Fibroblast of skin of right biceps (primary cell): ENCODE data around the gene RNF181.
"Not testable (repeated sequence)": the region's sequence is repeated elsewhere in the genome, so short reads cannot be mapped to it uniquely, and the experiment has no call there.

Experiments
- DNase-seq: peaks from one replicate; pipeline ENCODE4 v3.0.0-alpha.2; 2013

RNF181 gene

GRCh38 chr2:85577386-85578242 lies 17.9 kb upstream of the RNF181 start, which contains the start of gene VAMP8:
Gene VAMP8 (plus strand): TSS chr2:85577586. CDS start chr2:85577647, 61 bp downstream.
- no peak for DNase-seq

DNA sequence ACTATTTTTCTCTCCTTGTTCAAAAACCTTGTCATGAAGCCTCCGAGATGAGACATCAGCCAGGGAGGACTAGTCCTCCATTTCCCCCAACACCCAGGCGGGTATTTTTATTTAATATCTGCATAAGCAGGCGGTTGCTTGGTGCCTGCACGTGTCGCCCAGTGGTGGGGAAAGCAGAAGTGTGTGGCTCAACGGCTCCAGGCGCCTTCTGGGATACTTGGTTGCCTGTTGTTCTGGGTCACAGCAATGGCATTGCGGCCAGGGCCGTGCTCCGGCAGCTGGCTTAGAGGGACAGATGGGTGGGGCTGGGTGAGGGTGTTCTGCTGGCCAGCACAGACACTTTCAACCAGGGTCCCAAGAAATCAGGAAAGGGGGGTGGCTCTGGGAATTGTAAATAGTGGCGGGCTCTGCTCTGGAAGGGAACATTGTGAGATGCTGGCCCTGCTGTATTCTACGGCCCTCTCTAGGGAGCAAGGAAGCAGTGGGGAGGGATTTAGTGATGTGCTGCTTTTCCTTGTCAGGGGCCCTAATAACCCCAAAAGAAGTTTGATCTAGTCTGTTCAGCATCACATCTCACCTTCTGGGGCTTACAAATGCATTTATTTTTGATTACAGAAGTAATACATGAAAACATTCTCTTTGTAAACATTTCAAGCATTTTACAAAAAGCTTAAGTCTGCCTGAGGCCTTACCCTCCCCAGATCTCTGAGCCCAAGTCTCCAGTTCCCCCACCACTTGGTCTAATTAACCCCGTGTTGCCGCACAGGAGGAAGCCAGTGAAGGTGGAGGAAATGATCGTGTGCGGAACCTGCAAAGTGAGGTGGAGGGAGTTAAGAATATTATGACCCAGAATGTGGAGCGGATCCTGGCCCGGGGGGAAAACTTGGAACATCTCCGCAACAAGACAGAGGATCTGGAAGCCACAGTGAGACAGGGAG lies 17.0 kb upstream of the RNF181 start:
- DNase-seq = no peak

GRCh38 chr2:85579266-85579935 lies 16.1 kb upstream of the RNF181 start:
- no peak for DNase-seq

GRCh38 chr2:85580206-85580605 lies 15.3 kb upstream of the RNF181 start:
- DNase-seq = no peak

DNA sequence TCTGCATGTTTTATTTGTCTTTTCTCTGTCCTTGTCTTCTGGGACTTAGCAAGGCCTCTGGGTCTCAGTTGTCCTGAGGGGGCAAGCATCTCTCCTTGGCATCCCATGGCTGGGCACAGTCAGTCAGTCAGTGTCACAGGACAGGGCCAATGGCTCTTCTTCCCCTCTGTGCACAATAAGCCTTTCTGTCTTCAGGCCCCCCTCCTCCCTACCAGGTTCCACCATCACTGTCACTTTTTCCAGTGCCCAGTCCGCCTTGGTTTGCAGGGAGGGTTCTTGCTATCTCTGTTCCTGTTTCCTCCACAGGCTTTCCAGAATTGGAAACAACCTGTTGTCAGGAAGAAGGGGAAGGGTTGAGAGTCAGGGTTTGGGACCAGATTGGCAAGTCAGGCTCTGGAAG lies 13.1 kb upstream of the RNF181 start:
- no peak for DNase-seq

DNA sequence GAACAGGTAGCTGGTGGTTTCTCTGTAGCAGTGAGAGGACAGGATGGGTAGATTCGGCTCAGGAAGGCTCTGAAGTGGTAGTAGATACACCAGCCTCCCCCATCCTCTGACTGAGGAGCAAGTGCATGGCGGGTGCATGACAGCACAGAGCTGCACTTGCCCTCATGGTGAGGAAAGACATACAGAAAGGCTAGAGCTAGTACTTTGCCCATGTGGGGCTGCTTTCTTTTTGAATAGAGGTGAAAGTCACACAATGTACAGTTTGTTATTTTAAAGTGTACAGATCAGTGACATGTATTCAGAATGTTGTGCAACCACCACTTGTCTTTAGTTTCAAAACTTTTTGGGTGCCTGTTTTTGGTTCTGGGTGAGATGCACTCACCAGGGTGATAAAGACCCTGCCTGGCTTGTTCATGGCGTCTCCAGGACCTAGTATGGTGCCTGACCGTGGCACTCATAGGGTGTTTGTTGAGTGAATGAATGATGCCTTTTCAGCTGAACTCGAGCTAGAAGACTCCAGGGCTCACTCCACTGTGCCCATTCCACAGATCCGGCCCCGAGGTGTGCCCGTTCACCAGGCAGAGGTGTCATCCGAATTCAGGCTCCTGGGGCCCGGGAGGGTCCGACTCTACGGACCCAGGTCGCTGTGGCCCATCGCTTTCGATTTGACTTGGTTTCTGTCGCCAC lies 11.7 kb upstream of the RNF181 start:
- no peak for DNase-seq

DNA sequence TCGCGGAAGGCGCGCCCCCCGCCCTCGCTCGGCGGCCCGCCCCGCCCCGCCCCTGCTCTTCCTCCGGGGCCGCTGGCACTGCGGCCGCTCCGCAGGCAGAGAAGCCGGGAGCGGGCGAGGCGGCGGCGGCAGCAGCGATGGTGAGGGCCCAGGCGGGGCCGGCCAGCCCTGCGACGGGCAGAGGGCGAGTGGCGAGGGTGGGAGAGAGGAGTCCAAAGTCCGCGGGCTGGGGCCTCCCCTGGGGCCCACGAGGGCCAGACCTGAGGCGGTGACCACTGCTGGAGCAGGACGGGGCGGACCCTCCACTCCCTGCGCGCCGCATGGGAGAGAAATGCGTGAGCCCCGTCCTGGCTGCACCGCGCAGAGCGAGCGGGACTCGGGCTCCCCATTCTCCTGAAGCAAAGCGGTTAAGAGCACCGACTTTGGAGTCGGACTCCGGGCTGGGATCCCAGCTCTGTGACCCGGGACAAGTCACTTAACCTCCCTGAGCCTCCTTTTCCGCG lies 11.1 kb upstream of the RNF181 start, which contains the start of gene VAMP5:
Gene VAMP5 (plus strand): TSS at position 78 of the 503 bp plus-strand sequence. CDS start 60 bp downstream, at position 138.
- peak; percentile 31 for DNase-seq

DNA sequence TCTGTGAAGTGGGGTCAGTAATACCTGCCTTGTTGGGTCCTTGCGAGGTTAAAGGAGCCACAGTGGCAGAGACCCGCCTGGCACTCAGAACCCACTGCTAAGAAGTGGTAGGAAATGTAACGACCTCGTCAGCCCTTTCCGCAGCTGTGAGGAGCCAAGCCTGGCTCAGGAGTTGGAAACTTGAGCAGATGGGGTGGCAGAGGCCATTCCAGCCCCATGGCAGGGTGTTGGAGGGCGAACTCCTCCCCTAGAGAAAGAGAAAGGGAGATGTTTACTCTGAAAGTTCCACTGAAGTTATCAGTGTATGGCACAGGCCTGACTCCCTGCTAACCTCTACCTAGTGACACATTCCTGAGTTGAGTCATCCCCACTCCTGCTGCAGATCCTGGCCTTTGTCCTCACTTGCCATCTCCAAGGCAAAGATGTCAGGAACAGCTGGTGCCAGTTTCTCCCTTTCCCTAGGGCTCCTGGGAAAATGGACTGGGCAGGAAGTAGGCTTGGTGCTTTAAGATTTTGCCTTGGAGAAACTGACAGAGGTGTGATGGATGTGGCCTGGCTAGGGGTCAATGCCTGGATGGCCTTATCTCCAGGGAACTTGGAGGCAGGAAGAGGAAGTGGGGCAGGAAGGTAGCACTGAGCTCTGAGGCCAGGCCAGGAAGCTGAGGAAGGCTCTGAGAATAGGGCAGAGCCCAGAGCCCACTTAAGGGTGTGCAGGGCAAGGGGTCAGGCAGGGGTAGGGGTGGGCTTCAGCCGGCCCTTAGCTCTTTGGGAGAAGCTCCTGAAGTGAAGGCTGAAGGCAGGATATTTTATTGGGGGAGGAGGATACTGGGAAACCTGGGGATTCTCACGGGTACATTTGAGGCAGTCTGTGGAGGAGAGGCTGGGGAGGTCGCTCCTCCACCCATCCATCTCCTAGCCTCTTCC lies 10.4 kb upstream of the RNF181 start:
- DNase-seq = peak; percentile 82

DNA sequence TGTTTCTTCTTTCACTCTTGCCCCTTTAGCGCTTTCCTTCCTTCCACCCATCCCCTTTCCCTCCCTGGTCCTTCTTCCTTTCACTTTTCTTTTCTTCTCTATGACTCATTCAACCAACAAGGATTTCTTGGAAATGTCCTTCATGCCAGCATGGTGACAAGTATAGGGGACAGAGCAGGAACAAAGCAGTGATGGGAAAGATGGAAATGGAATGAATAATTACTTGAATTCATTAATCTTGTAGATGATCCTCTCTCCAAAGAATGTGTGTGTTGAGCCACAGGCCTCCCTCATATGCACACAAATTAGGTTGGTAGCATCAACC lies 9.8 kb upstream of the RNF181 start:
- DNase-seq = peak; percentile 90

GRCh38 chr2:85588236-85588635 lies 7.3 kb upstream of the RNF181 start:
- no peak for DNase-seq

DNA sequence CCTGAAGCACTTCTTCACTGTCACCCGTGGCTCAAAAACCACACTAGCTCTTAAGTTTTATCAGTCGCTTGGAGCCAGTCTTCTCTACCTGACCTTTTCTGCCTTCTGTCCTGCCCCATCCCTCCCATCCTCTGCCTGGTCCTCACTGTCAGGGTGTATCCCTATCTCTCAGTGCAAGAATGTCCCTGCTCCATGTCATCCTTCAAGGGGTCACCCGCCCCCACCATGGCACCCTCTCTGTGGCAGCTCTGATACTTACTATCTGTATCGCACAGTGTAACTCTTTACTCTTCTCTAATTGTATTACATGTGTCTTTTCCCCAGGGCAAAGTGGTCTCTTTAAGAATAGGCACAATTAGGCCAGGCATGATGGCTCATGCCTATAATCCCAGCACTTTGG lies 6.9 kb upstream of the RNF181 start:
- no peak for DNase-seq

DNA sequence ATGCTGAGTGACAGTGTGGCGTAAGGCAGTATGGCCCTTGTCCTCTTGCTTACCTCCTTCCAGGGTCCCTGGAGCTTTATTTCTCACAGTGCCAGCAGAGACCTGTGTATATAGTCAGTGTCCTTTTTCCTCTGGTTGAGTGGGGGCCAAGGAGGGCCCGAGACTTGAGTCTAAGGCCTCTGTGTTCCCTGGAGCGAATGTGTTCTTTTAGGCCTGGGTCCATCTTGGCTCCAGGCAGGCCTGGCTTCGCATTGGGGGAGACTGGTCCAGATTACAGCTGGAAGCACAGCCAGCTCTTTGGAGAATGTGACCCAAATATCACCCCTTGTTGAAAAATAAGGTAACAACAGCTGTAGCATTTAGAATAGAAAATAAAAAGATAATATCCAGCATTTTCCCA lies 6.4 kb upstream of the RNF181 start:
- DNase-seq = no peak

DNA sequence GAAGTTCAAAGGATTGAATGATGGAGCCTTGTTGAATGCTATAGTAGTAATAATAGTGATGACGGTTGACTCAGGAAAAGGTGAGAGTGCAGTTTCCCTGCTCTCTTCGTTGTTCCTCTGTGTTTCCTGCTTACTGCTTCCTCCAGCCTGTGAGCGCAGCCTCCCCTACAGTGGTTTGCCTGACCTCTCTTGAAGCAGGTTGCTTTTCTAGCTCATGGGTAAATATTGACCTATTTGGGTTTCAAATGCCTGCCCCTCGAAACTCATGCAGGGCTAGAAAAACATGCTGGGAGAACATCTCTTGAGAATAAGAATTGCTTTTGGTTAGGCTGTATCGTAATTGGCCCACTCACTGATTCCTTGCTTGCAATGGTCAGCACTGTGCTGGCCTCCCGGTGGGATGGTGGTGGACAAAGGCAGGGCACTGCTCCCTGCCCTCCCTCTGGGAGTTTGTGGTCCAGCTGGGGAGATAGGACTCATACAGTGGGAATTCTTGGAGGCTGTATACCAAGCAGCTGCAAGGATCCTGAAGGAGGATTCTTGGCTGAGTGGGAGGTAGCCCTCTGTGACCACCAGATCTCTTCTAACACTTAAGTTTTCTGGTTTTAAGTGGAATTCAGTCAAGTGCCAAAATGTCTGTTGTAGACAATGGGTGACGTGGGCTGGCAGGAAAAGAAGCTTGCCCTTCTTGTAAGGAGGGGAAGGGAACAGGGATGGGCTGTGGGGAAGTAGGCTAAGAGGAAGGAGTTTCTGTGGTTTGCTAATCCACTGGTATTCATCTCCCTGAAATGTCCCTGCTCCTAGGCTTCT lies 5.4 kb upstream of the RNF181 start:
- peak; percentile 84 for DNase-seq

GRCh38 chr2:85590950-85591349 lies 4.6 kb upstream of the RNF181 start:
- DNase-seq = no peak

DNA sequence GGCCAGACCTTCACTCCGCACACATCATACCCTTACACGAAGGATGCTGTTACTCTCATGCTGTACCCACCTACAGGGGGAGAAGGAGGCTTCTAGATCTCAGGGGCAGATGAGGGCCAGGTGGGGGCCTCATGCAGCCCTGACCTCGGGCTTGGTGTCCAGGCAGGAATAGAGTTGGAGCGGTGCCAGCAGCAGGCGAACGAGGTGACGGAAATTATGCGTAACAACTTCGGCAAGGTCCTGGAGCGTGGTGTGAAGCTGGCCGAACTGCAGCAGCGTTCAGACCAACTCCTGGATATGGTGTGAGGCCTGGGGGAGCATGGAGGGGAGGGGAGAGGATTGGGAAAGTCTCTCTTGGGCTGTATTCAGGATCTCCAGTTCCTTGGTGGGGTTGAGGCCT lies 4.0 kb upstream of the RNF181 start:
- DNase-seq = no peak

- not testable (repeated sequence) for DNase-seq
Observed at GRCh38 chr2:85592299-85592698, 3.2 kb upstream of the RNF181 start.

GRCh38 chr2:85593023-85593422 lies 2.5 kb upstream of the RNF181 start:
- no peak for DNase-seq

DNA sequence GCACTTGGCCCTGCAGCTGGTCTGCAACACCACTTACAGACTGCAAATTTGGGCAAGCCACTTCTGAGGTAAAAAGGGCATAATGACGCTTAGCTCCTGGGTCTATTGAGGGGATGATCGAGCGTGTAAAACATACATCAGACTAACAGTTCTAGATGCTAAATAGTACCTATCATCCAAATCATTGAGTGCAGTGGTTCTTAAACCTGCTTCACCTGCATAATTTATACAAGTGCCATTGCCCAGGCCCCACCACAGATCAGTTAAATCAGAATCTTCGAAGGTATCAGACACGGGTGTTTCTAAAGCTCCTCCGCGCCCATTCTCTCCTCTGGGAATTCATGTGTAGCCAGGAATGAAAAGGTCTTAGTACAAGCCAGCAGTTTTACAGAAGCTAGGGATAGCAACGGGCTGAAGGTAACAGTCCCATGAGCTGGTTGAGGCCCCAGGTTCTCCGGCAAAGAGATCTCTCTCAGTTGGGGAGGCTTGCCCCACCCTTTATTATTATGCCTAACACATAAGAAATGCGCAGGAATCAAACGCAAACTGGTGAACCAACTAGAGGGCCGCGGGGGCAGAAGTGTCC lies 737 bp upstream of the RNF181 start:
- no peak for DNase-seq

DNA sequence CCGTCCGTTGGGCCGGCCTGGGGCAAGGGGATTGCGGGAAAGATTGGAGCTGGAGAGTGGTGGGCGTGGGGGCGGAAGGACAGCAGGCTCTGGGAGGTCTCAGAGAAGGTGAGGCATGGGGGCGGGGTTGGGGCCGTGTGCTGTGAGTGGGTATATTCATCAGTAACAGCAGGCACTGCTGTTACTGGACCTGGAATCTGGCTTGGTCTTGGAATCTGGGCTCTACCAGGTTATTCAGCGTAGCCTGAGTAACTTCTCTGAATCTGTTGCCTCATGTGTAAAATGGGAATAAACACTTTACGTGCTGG lies 435 bp downstream of the RNF181 start:
- DNase-seq = no peak

DNA sequence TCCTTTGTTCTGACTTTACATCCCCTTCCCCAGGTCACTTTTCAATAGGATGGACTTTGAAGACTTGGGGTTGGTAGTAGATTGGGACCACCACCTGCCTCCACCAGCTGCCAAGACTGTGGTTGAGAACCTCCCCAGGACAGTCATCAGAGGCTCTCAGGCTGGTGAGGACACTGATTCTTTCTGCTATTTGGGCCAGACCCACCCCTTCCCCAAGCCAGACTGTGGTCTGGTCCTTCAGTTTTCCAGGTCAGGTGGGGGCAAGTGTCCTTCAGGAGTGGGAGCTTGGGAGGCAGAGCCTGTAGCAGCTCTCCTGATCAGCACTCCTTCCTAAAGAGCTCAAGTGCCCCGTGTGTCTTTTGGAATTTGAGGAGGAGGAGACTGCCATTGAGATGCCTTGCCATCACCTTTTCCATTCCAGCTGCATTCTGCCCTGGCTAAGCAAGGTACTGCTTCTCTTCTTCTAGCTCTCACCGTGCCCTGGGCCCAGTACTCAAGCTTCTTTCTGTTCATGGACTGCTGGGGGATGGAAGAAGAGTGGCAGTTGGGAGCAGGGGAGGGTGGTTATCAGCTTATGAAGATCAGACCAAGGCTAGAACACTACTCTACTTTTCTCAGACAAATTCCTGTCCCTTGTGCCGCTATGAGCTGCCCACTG lies 1.1 kb downstream of the RNF181 start:
- no peak for DNase-seq
